Measurements from ENCODE around the gene SALL2.
"Not testable (repeated sequence)": the region's sequence is repeated elsewhere in the genome, so short reads cannot be mapped to it uniquely, and the experiment has no call there.

Gene SALL2

GRCh38 chr14:21553266-21553665 is 27.1 kb upstream of the SALL2 start:
- DNase-seq (ENCODE audit: low read depth) = no peak
- no peak overlapping the region for H3K4me3 ChIP-seq (ENCODE audit: low read length)
- TF ChIP-seq, protein P1, sequence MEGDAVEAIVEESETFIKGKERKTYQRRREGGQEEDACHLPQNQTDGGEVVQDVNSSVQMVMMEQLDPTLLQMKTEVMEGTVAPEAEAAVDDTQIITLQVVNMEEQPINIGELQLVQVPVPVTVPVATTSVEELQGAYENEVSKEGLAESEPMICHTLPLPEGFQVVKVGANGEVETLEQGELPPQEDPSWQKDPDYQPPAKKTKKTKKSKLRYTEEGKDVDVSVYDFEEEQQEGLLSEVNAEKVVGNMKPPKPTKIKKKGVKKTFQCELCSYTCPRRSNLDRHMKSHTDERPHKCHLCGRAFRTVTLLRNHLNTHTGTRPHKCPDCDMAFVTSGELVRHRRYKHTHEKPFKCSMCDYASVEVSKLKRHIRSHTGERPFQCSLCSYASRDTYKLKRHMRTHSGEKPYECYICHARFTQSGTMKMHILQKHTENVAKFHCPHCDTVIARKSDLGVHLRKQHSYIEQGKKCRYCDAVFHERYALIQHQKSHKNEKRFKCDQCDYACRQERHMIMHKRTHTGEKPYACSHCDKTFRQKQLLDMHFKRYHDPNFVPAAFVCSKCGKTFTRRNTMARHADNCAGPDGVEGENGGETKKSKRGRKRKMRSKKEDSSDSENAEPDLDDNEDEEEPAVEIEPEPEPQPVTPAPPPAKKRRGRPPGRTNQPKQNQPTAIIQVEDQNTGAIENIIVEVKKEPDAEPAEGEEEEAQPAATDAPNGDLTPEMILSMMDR (conservative IDR thresholded peaks at IDR 0.05; ENCODE audit: low read length) = no peak

GRCh38 chr14:21544588-21544987 is 18.4 kb upstream of the SALL2 start:
- DNase-seq (ENCODE audit: low read depth); H3K4me3 ChIP-seq (ENCODE audit: low read length): not testable (repeated sequence)

GRCh38 chr14:21543963-21544362 is 17.8 kb upstream of the SALL2 start:
- no peak overlapping the region for H3K4me3 ChIP-seq (ENCODE audit: low read length)
- DNase-seq (ENCODE audit: low read depth) = no peak
- TF ChIP-seq, protein P1 (conservative IDR thresholded peaks at IDR 0.05; ENCODE audit: low read length) = no peak

- TF ChIP-seq, protein P1 (conservative IDR thresholded peaks at IDR 0.05; ENCODE audit: low read length) = no peak
- DNase-seq (ENCODE audit: low read depth) = no peak
- no peak overlapping the region for H3K4me3 ChIP-seq (ENCODE audit: low read length)
Measured at GRCh38 chr14:21543521-21543960, 17.4 kb upstream of the SALL2 start.

GRCh38 chr14:21541413-21542074 is 15.4 kb upstream of the SALL2 start:
- TF ChIP-seq, protein P1 (conservative IDR thresholded peaks at IDR 0.05; ENCODE audit: low read length) = no peak
- no peak overlapping the region for H3K4me3 ChIP-seq (ENCODE audit: low read length)
- DNase-seq (ENCODE audit: low read depth) = no peak

GRCh38 chr14:21539189-21539940 is 13.2 kb upstream of the SALL2 start:
- TF ChIP-seq, protein P1 (conservative IDR thresholded peaks at IDR 0.05; ENCODE audit: low read length) = no peak
- no peak for DNase-seq (ENCODE audit: low read depth)
- no peak overlapping the region for H3K4me3 ChIP-seq (ENCODE audit: low read length)

- no peak overlapping the region for H3K4me3 ChIP-seq (ENCODE audit: low read length)
- DNase-seq (ENCODE audit: low read depth) = no peak
- TF ChIP-seq, protein P1 (conservative IDR thresholded peaks at IDR 0.05; ENCODE audit: low read length) = no peak
Measured at GRCh38 chr14:21537090-21537424, 10.9 kb upstream of the SALL2 start.

All from AG10803 (cell line).